Fibroblast of lung (primary cell): ENCODE measurements around the gene ACVR1C. TPM values are rescaled to one million over a fixed set of nuclear protein-coding genes. Genes with fewer than 3 reads are reported as not detected.

Experiments used
- DNase-seq, 2 donors: peaks; one replicate each; pipeline versions ENCODE4 v3.0.0 to v3.0.0-alpha.2; 2010; ENCODE audit warnings: low read depth in 2 of 2
- H2AFZ ChIP-seq: 2 replicates; pipeline ENCODE4 v1.5.1; 2012; ENCODE audit warnings: low read length, control low read depth, inconsistent platforms
- H3K27ac ChIP-seq: 2 replicates; pipeline ENCODE4 v1.5.1; 2011; ENCODE audit warnings: low read length, control low read depth; ENCODE audit not compliant: insufficient read depth
- H3K27me3 ChIP-seq: 2 replicates; pipeline ENCODE4 v1.5.1; 2011; ENCODE audit warnings: mild to moderate bottlenecking, low read length; ENCODE audit not compliant: control insufficient read depth, insufficient read depth
- H3K36me3 ChIP-seq: 2 replicates; pipeline ENCODE4 v1.5.1; 2011; ENCODE audit warnings: low read length; ENCODE audit not compliant: control insufficient read depth, insufficient read depth
- H3K4me1 ChIP-seq: 2 replicates; pipeline ENCODE4 v1.5.1; 2011; ENCODE audit warnings: low read length; ENCODE audit not compliant: control insufficient read depth, insufficient read depth; ENCODE audit errors: extremely low read depth
- H3K4me2 ChIP-seq: 2 replicates; pipeline ENCODE4 v1.5.1; 2011; ENCODE audit warnings: low read length, control low read depth; ENCODE audit not compliant: insufficient read depth; ENCODE audit errors: extremely low read depth
- H3K4me3 ChIP-seq, 4 experiments: fragments of 200-600 bp in 1 of 4; sonication (generic) in 1 of 4; replicated peaks in 1 of 4; 2 replicates each; pipeline ENCODE4 v1.5.1; 2011 to 2016; ENCODE audit warnings: low read length in 4 of 4, low read depth in 3 of 4, mild to moderate bottlenecking in 3 of 4, control low read depth in 2 of 4, inconsistent platforms in 1 of 4, mixed read lengths in 1 of 4; ENCODE audit not compliant: insufficient read depth in 1 of 4; ENCODE audit errors: control extremely low read depth in 1 of 4
- H3K79me2 ChIP-seq: 2 replicates; pipeline ENCODE4 v1.5.1; 2012; ENCODE audit warnings: mild to moderate bottlenecking, low read length, inconsistent platforms; ENCODE audit not compliant: control insufficient read depth, insufficient read depth
- H3K9ac ChIP-seq: 2 replicates; pipeline ENCODE4 v1.5.1; 2011; ENCODE audit warnings: mild to moderate bottlenecking, low read length, control low read depth; ENCODE audit not compliant: insufficient read depth
- H3K9me3 ChIP-seq: 2 replicates; pipeline ENCODE4 v1.5.1; 2012; ENCODE audit warnings: low read depth, low read length; ENCODE audit not compliant: control insufficient read depth, insufficient read depth
- H4K20me1 ChIP-seq: 2 replicates; pipeline ENCODE4 v1.5.1; 2011; ENCODE audit warnings: low read length; ENCODE audit not compliant: control insufficient read depth, insufficient read depth; ENCODE audit errors: extremely low read depth
- CTCF ChIP-seq, 2 donors: IDR thresholded peaks in 1 of 2; conservative IDR thresholded peaks in 1 of 2; 1 replicate in 1 of 2; 2 replicates in 1 of 2; pipeline ENCODE4 v1.5.1; 2011 to 2012; ENCODE audit warnings: low read length in 2 of 2, control low read depth in 1 of 2, inconsistent platforms in 1 of 2, low read depth in 1 of 2, mild to moderate bottlenecking in 1 of 2
- EZH2 ChIP-seq: IDR thresholded peaks from 2 replicates; pipeline ENCODE4 v1.5.1; 2012; ENCODE audit warnings: low read length, control low read depth, mild to moderate bottlenecking; ENCODE audit errors: missing control alignments
- polyA plus RNA-seq, 2 donors: library from polyadenylated mRNA; depleted of rRNA in 1 of 2; stranded (reverse) in 1 of 2; unstranded in 1 of 2; fragments of >200 nt; gene quantifications; 2 replicates each; pipeline ENCODE4 v1.2.1, GENCODE V29; 2011 to 2012; ENCODE audit warnings: missing spikeins in 1 of 2
- total RNA-seq: library from RNA; depleted of rRNA; stranded (reverse); fragments of >200 nt; gene quantifications from 2 replicates; pipeline ENCODE4 v1.2.1, GENCODE V29; 2014

The ACVR1C gene
- total and polyA plus RNA-seq, 2 donors (not counting 1 experiment from before 2014, with no cell fraction given): 0.35 to 0.83 TPM

GRCh38 chr2:157662401-157662800 lies 33.7 kb upstream of the ACVR1C start:
- H3K4me1 ChIP-seq: no peaks in the 10 kb centered on the region
- DNase-seq: peak in 1 of 2 donors; percentile 8

GRCh38 chr2:157661776-157662175 lies 33.1 kb upstream of the ACVR1C start:
- H4K20me1 ChIP-seq: no peaks in the 10 kb centered on the region
- no peaks in the 10 kb centered on the region for H3K79me2 ChIP-seq
- no peak overlapping the region for H2AFZ ChIP-seq
- no peaks in the 10 kb centered on the region for H3K36me3 ChIP-seq
- H3K9me3 ChIP-seq: no peaks in the 10 kb centered on the region
- no peak for TF ChIP-seq EZH2
- no peak for TF ChIP-seq CTCF (conservative IDR thresholded peaks at IDR 0.05 in 1 of 2, IDR thresholded peaks at IDR 0.05 in 1 of 2; ENCODE audit: low read depth in 1 of 2, low read length in 2 of 2)
- H3K4me2 ChIP-seq: no peak overlapping the region
- H3K9ac ChIP-seq: no peak overlapping the region
- no peak overlapping the region for H3K4me3 ChIP-seq
- H3K4me1 ChIP-seq: no peaks in the 10 kb centered on the region
- no peak overlapping the region for H3K27ac ChIP-seq
- no peaks in the 10 kb centered on the region for H3K27me3 ChIP-seq
- peak in 1 of 2 donors; percentile 6 for DNase-seq

More at GRCh38 chr2:157662401-157662800, 33.7 kb upstream of the ACVR1C start:
- no peaks in the 10 kb centered on the region for H3K36me3 ChIP-seq
- H3K9ac ChIP-seq: no peak overlapping the region
- H3K4me2 ChIP-seq: no peak overlapping the region
- TF ChIP-seq EZH2: no peak
- no peak for TF ChIP-seq CTCF (conservative IDR thresholded peaks at IDR 0.05 in 1 of 2, IDR thresholded peaks at IDR 0.05 in 1 of 2; ENCODE audit: low read depth in 1 of 2, low read length in 2 of 2)
- H3K4me3 ChIP-seq: no peak overlapping the region
- no peaks in the 10 kb centered on the region for H3K27me3 ChIP-seq
- no peak overlapping the region for H3K27ac ChIP-seq
- no peak overlapping the region for H2AFZ ChIP-seq
- H3K9me3 ChIP-seq: no peaks in the 10 kb centered on the region
- no peaks in the 10 kb centered on the region for H4K20me1 ChIP-seq
- H3K79me2 ChIP-seq: no peaks in the 10 kb centered on the region

GRCh38 chr2:157657858-157658257 lies 29.2 kb upstream of the ACVR1C start:
- H3K9me3 ChIP-seq: no peaks in the 10 kb centered on the region
- no peak overlapping the region for H2AFZ ChIP-seq
- no peak overlapping the region for H3K27ac ChIP-seq
- DNase-seq: no peak
- H3K79me2 ChIP-seq: no peaks in the 10 kb centered on the region
- no peak overlapping the region for H3K4me3 ChIP-seq
- TF ChIP-seq EZH2 (no peak), CTCF (conservative IDR thresholded peaks at IDR 0.05 in 1 of 2, IDR thresholded peaks at IDR 0.05 in 1 of 2; ENCODE audit: low read depth in 1 of 2, low read length in 2 of 2) (no peak)
- no peak overlapping the region for H3K9ac ChIP-seq
- no peak overlapping the region for H3K4me2 ChIP-seq
- no peaks in the 10 kb centered on the region for H4K20me1 ChIP-seq
- no peaks in the 10 kb centered on the region for H3K4me1 ChIP-seq
- H3K36me3 ChIP-seq: no peaks in the 10 kb centered on the region
- H3K27me3 ChIP-seq: no peaks in the 10 kb centered on the region
